HepG2 (cell line): ENCODE data around the gene RAB17. TPM values are rescaled to one million over a fixed set of nuclear protein-coding genes. Genes with fewer than 3 reads are reported as not detected.

ENCODE experiments used
- ATAC-seq: fragments of 200-7000 bp; cut with Tn5 transposase; 3 replicates; pipeline ENCODE4 v1.9.1; 2020; ENCODE audit warnings: mild to moderate bottlenecking, moderate library complexity
- BruUV-seq: library from RNA; stranded (reverse); fragments of 400-500 nt; replicated peaks from 2 replicates; lab custom pipeline; 2021; lab: Mats Ljungman, UMichigan
- CTCF ChIA-PET: fragments of 300-600 bp; formaldehyde crosslinking; extraction: SDS; loops from one replicate; lab custom pipeline; 2021; ENCODE audit warnings: low total read pairs, inconsistent platforms, low intra/inter-chr PET ratio; lab: Yijun Ruan, JAX
- POLR2A ChIA-PET: fragments of 350-600 bp; sonication (Branson Sonifier 250); formaldehyde crosslinking; loops from one replicate; lab custom pipeline; 2020; ENCODE audit warnings: antibody characterized with exemption, inconsistent platforms; lab: Yijun Ruan, JAX
- DNase-seq: peaks from one replicate; pipeline ENCODE4 v3.0.0-alpha.2; 2015; ENCODE audit warnings: low spot score
- FAIRE-seq: peaks from 3 replicates; lab custom pipeline; 2011; peaks lifted over from hg19 to GRCh38; lab: Jason Lieb, UNC
- H2AFZ ChIP-seq: one replicate; pipeline ENCODE4 v1.6.1; 2011; ENCODE audit warnings: low read length, inconsistent platforms
- H3K27ac ChIP-seq: fragments of 300-600 bp; 3 replicates; pipeline ENCODE4 v1.8.0; 2011; ENCODE audit warnings: mixed run types, mild to moderate bottlenecking, mixed read lengths, low read length, inconsistent platforms; ENCODE audit not compliant: insufficient read depth; ENCODE audit errors: extremely low read length
- H3K27me3 ChIP-seq, 2 experiments: fragments of 200-600 bp in 1 of 2; 2 replicates in 1 of 2; 3 replicates in 1 of 2; pipeline versions ENCODE4 v1.6.0 to v1.8.0; 2011; ENCODE audit warnings: low read length in 2 of 2, mild to moderate bottlenecking in 2 of 2, moderate library complexity in 2 of 2, inconsistent platforms in 1 of 2; ENCODE audit not compliant: insufficient read depth in 2 of 2, control insufficient read depth in 1 of 2
- H3K36me3 ChIP-seq, 2 experiments: fragments of 200-600 bp in 1 of 2; replicated peaks in 1 of 2; 2 replicates in 1 of 2; 3 replicates in 1 of 2; pipeline versions ENCODE4 v1.5.1 to v1.8.0; 2011; ENCODE audit warnings: low read length in 2 of 2, inconsistent platforms in 1 of 2; ENCODE audit not compliant: insufficient read depth in 2 of 2, control insufficient read depth in 1 of 2
- H3K4me1 ChIP-seq: 2 replicates; pipeline ENCODE4 v1.5.1; 2012; ENCODE audit warnings: low read length, inconsistent platforms; ENCODE audit not compliant: insufficient read depth
- H3K4me2 ChIP-seq: 2 replicates; pipeline ENCODE4 v1.6.0; 2011; ENCODE audit warnings: low read depth, low read length, inconsistent platforms
- H3K4me3 ChIP-seq, 3 experiments: fragments of 200-600 bp in 1 of 3; sonication (generic), shearing (Covaris generic) in 1 of 3; replicated peaks in 1 of 3; 2 replicates each; pipeline ENCODE4 v1.5.1; 2011 to 2016; ENCODE audit warnings: low read length in 3 of 3, inconsistent platforms in 2 of 3, low read depth in 2 of 3, mild to moderate bottlenecking in 2 of 3, control low read depth in 1 of 3, mixed read lengths in 1 of 3; ENCODE audit not compliant: insufficient read depth in 1 of 3
- H3K79me2 ChIP-seq: one replicate; pipeline ENCODE4 v1.6.1; 2011; ENCODE audit warnings: low read length, inconsistent platforms; ENCODE audit not compliant: insufficient read depth
- H3K9ac ChIP-seq: 2 replicates; pipeline ENCODE4 v1.6.0; 2011; ENCODE audit warnings: mild to moderate bottlenecking, low read depth, low read length, inconsistent platforms; ENCODE audit not compliant: insufficient read depth
- H3K9me3 ChIP-seq: 2 replicates; pipeline ENCODE4 v1.5.1; 2012; ENCODE audit warnings: mild to moderate bottlenecking, low read length
- H4K20me1 ChIP-seq: 2 replicates; pipeline ENCODE4 v1.6.0; 2011; ENCODE audit warnings: inconsistent platforms, mild to moderate bottlenecking, low read length, moderate library complexity; ENCODE audit not compliant: insufficient read depth
- KDM2A ChIP-seq: sonication (generic); formaldehyde crosslinking; IDR thresholded peaks from 2 replicates; pipeline ENCODE4 v1.4.0; 2020; ENCODE audit warnings: low read depth, missing genetic modification reagents, borderline replicate concordance
- MAFF ChIP-seq: IDR thresholded peaks from 2 replicates; pipeline ENCODE4 v1.6.1; 2011; ENCODE audit warnings: low read depth, low read length, improper control_type of control experiment
- MAFK ChIP-seq, 2 experiments: IDR thresholded peaks in 1 of 2; conservative IDR thresholded peaks in 1 of 2; 2 replicates each; pipeline ENCODE4 v1.6.1; 2011; ENCODE audit warnings: improper control_type of control experiment in 2 of 2, low read length in 2 of 2
- ZNF839 ChIP-seq: sonication (generic); formaldehyde crosslinking; IDR thresholded peaks from 2 replicates; pipeline ENCODE4 v1.4.0; 2020; ENCODE audit warnings: missing genetic modification reagents, mild to moderate bottlenecking, borderline replicate concordance
- WGBS: methylation state at CpG from one replicate; pipeline ENCODE4 v1.1.6; 2017; ENCODE audit warnings: low lambda C conversion rate; 5-methylcytosine and 5-hydroxymethylcytosine counted together
- in situ Hi-C: cut with HindIII; loops from 2 replicates; pipeline ENCODE4 v1.10.0; 2017; ENCODE audit warnings: low pct_unique_long_range_greater_than_20kb; ENCODE audit not compliant: extremely low pct_ligation_motif_present
- intact Hi-C: fragments of 100-400 bp; cut with micrococcal nuclease; formaldehyde crosslinking; loops from one replicate; pipeline ENCODE4 v1.10.0; 2022; ENCODE audit not compliant: unreplicated experiment
- polyA plus RNA-seq, 8 experiments: library from polyadenylated mRNA; depleted of rRNA in 3 of 8; stranded (reverse) in 7 of 8; unstranded in 1 of 8; fragments of >200 nt; fragmentation: Illumina TruSeq in 4 of 8; extraction: Trizol in 4 of 8; gene quantifications; 2 replicates each; pipeline versions ENCODE4 v1.2.1 to v1.2.3, GENCODE V29; 2011 to 2016; ENCODE audit warnings: low read depth in 4 of 8, missing spikeins in 1 of 8, mixed read lengths in 1 of 8; ENCODE audit not compliant: insufficient read depth in 1 of 8
- total RNA-seq, 5 experiments: library from RNA; depleted of rRNA; stranded (reverse); fragments of >200 nt; fragmentation: Illumina TruSeq; extraction: Trizol; gene quantifications; 2 replicates each; pipeline ENCODE4 v1.2.3, GENCODE V29; 2016; ENCODE audit warnings: low read depth in 1 of 5
- TF ChIP-seq, protein P1 (sequence below): fragments of 450-650 bp; IDR thresholded peaks from 2 replicates; pipeline ENCODE4 v1.6.1; 2017

The RAB17 gene
- total and polyA plus RNA-seq, 2 of the 13 experiments (the other 11 are each of a cell fraction or from before 2014, with no cell fraction given) = 68.0 to 124 TPM

DNA sequence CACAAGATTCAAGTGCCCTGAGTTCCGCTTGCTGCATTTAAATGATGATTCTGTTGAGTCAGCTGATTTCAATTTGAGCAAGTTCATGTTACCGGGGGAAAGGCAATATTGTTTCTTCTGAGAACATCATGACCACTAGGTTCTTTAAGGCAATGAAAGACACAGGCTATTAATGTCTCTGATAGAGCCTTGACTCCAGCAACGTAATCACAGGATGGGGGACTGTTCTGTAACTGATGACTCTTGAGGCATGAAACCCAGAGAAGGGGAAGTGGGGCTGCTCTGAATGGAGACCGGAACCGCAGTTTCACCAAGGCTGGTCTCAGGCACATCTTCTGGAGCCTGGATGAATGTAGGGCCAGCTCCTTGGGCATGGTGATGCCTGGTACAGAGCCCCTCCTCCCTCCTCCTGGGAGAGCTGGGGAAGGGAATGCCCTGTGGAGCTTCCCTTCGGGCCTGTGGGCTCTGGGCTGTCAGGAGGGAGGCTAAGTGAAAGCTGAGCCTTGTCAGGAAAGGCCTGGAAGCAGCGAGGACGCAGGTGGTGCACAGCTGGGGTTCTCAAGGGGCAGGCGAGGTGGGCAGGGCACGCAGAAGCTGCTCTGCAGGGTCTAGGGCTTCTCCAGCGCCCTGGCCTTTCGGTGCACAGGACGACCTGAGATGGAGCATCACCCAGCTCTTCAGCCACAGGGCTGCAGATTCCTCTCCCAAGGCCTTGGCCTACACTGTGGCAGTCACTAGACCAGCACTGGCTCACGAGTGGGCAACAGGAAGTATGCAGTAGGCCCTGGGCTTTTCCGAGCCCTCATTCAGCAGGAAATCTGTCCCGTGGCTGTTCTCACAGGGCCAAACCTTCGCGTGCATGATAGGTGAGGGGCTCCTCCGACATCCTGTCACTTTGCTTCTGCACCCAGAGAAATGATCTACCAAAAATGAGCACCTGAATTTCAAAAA lies 60.8 kb downstream of the RAB17 start:
- Histone ChIP-seq H3K4me1 (peaks cover 4% of the 10 kb centered on the region), H3K36me3 (no peaks in the 10 kb centered on the region), H4K20me1 (no peaks in the 10 kb centered on the region), H3K9ac (no peak overlapping the region), H3K27me3 (peaks cover 11 to 58% of the 10 kb centered on the region in 2 experiments; a peak in 4 of 5 replicates), H3K79me2 (no peaks in the 10 kb centered on the region), H3K9me3 (no peaks in the 10 kb centered on the region), H3K27ac (no peak overlapping the region), H3K4me2 (no peak overlapping the region)
- CTCF ChIA-PET = no interaction called here
- intact Hi-C loops = no loop called here
- 51% methylated on average over 12 of the region's 19 CpGs for WGBS
- POLR2A ChIA-PET = no interaction called here
- ATAC-seq (no peak), DNase-seq (no peak), FAIRE-seq (no peak)
- TF ChIP-seq MAFK (conservative IDR thresholded peaks at IDR 0.05 in 1 of 2, IDR thresholded peaks at IDR 0.05 in 1 of 2; ENCODE audit: low read length in 2 of 2) (peak; percentile 96 to 98), MAFF (peak; percentile 98), KDM2A (CRISPR knock-in tag) (no peak), ZNF839 (CRISPR knock-in tag) (no peak)
- TF ChIP-seq, protein P1, sequence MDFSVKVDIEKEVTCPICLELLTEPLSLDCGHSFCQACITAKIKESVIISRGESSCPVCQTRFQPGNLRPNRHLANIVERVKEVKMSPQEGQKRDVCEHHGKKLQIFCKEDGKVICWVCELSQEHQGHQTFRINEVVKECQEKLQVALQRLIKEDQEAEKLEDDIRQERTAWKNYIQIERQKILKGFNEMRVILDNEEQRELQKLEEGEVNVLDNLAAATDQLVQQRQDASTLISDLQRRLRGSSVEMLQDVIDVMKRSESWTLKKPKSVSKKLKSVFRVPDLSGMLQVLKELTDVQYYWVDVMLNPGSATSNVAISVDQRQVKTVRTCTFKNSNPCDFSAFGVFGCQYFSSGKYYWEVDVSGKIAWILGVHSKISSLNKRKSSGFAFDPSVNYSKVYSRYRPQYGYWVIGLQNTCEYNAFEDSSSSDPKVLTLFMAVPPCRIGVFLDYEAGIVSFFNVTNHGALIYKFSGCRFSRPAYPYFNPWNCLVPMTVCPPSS = no peak
- TF ChIP-seq, all 625 proteins: peak for 2
- BruUV-seq = no TSS peak
- in situ Hi-C loops = no loop called here
- H3K4me3 ChIP-seq = no peak overlapping the region
- no peak overlapping the region for H2AFZ ChIP-seq
